Astrocyte (in vitro differentiated cells and primary cell): ENCODE measurements around the gene ADRA2B.
"Not testable (repeated sequence)": the region's sequence is repeated elsewhere in the genome, so short reads cannot be mapped to it uniquely, and the experiment has no call there.

Experiments
- CTCF ChIP-seq: IDR thresholded peaks from 2 replicates; pipeline ENCODE4 v1.5.1; 2011; ENCODE audit warnings: low read depth, mild to moderate bottlenecking, inconsistent platforms, low read length, moderate library complexity; ENCODE audit not compliant: insufficient read depth
- EZH2 ChIP-seq: IDR thresholded peaks from 2 replicates; pipeline ENCODE4 v1.6.1; 2012; ENCODE audit warnings: mild to moderate bottlenecking, low read length, inconsistent platforms; ENCODE audit not compliant: insufficient read depth

- not testable (repeated sequence) for TF ChIP-seq CTCF, EZH2
These were observed 44.3 kb downstream of the ADRA2B start for GRCh38 chr2:96071977-96072491.
